Heart left ventricle (tissue), 13 donors: ENCODE data around the gene PEAK1.
A peak's percentile ranks its signal among the peaks of the same experiment; 100 is the strongest.

Experiments
- CTCF ChIP-seq, 12 donors: fragments of 200-600 bp; sonication (generic) in 4 of 12; IDR thresholded peaks; one replicate each; pipeline versions ENCODE4 v1.5.0 to v1.8.0; 2018 to 2022; ENCODE audit warnings: antibody characterized with exemption in 12 of 12, mild to moderate bottlenecking in 5 of 12
- POLR2A ChIP-seq, 2 donors: fragments of 450-650 bp; IDR thresholded peaks; one replicate each; pipeline ENCODE4 v1.6.1; 2017; ENCODE audit warnings: antibody characterized with exemption in 2 of 2, mild to moderate bottlenecking in 2 of 2, moderate library complexity in 2 of 2
- donor health status: ischemic (EF 13 %, LVEDD 7.1; RV severe dilation, severe dysfunction).
- donor health status: DM: no; HTN: yes; CAD: no.
- donor health status: DM: no; HTN: no; CAD: no.
- donor health status: ischemic (EF 25% LVEDD 6.9; RV normal size, moderate dysfunction).
- donor health status: ischemic (EF 25% LVEDD 5.7; RV mildly dilated, moderate dysfunction).
- donor health status: ischemic (EF 35%, LVEDD 5.7; RV mildly dilated, moderate dysfunction).
- donor health status: nonischemic (EF 11% LVEDD 7.7; RV severe dilation, severe dysfunction).
- donor health status: DM: yes; HTN: yes; CAD: no.
- donor health status: PGD.
- donor health status: ischemic (EF 29% LVEDD 5.4; RV normal size, mild dysfunction).
- donor health status: nonischemic (EF 23%, LVEDD 6.1; RV moderate dilation, normal function).

GRCh38 chr15:77418966-77419835, 703 bp downstream of the PEAK1 start:
- TF ChIP-seq POLR2A (IDR thresholded peaks at IDR 0.05): no peak
- TF ChIP-seq CTCF (IDR thresholded peaks at IDR 0.05): peak in 11 of 12 donors; percentile 8 to 60 (median 37)
